Cardiac septum (tissue), 1 donor: ENCODE data around the gene TSPAN1. TPM values are rescaled to one million over a fixed set of nuclear protein-coding genes. Genes with fewer than 3 reads are reported as not detected.
A peak's percentile ranks its signal among the peaks of the same experiment; 100 is the strongest.

Source experiments
- DNase-seq: peaks from one replicate; pipeline ENCODE4 v3.0.0-alpha.2; 2020; ENCODE audit warnings: low spot score
- intact Hi-C: fragments of 100-400 bp; cut with DNase I; formaldehyde crosslinking; loops from one replicate; pipeline ENCODE4 v1.14.0; 2022
- total RNA-seq: library from RNA; stranded (reverse); fragmentation: NEBNext Ultra II Directional; extraction: Animal tissue kit (Norgen Biotek cat#: 25700); gene quantifications from one replicate; pipeline ENCODE4 v1.2.1, GENCODE V29; 2021
- donor health status: DM: no; HTN: no; CAD: no.

TSPAN1 gene
- total RNA-seq, 1 donor from 2014 or later, result 3.0 TPM

- DNase-seq, result peak; percentile 85
- intact Hi-C loops, result loop anchor here (5.0 to 10.0 kb wide), 3 partner anchors 39 to 498 kb away; partner anchors contain the start of genes GPBP1L1, MAST2 and TMEM69
These were observed 8.4 kb downstream of the TSPAN1 start for GRCh38 chr1:46183079-46183847.

GRCh38 chr1:46183926-46184557, 9.2 kb downstream of the TSPAN1 start:
- DNase-seq, result no peak
- intact Hi-C loops, result loop anchor here (5.0 to 10.0 kb wide), 3 partner anchors 38 to 499 kb away; partner anchors contain the start of genes GPBP1L1, MAST2 and TMEM69

- intact Hi-C loops, result loop anchor here (5.0 to 10.0 kb wide), 3 partner anchors 37 to 500 kb away; partner anchors contain the start of genes GPBP1L1, MAST2 and TMEM69
- DNase-seq, result no peak
These were observed 10.2 kb downstream of the TSPAN1 start for GRCh38 chr1:46184920-46185658.

GRCh38 chr1:46186076-46186475, 11.2 kb downstream of the TSPAN1 start:
- intact Hi-C loops, result loop anchor here (10.0 kb wide), 2 partner anchors 381 to 501 kb away; partner anchors contain the start of genes GPBP1L1, MAST2 and TMEM69
- no peak for DNase-seq

GRCh38 chr1:46187106-46187869, 12.4 kb downstream of the TSPAN1 start:
- DNase-seq, result no peak
- intact Hi-C loops, result loop anchor here (10.0 kb wide), 2 partner anchors 382 to 502 kb away; partner anchors contain the start of genes GPBP1L1, MAST2 and TMEM69

- intact Hi-C loops, result loop anchor here (10.0 kb wide), 2 partner anchors 384 to 504 kb away; partner anchors contain the start of genes GPBP1L1, MAST2 and TMEM69
- DNase-seq, result no peak
These were observed 13.6 kb downstream of the TSPAN1 start for GRCh38 chr1:46188295-46189030.

GRCh38 chr1:46190539-46190938, 15.7 kb downstream of the TSPAN1 start:
- intact Hi-C loops, result no loop called here
- no peak for DNase-seq

- DNase-seq, result no peak
- intact Hi-C loops, result no loop called here
These were observed 16.3 kb downstream of the TSPAN1 start for GRCh38 chr1:46191033-46191701.

GRCh38 chr1:46192171-46192570, 17.3 kb downstream of the TSPAN1 start:
- DNase-seq, result no peak
- intact Hi-C loops, result no loop called here

GRCh38 chr1:46193285-46193684, 18.4 kb downstream of the TSPAN1 start:
- intact Hi-C loops, result no loop called here

GRCh38 chr1:46193984-46194570, 19.2 kb downstream of the TSPAN1 start:
- no peak for DNase-seq
- intact Hi-C loops, result no loop called here

More at GRCh38 chr1:46193285-46193684, 18.4 kb downstream of the TSPAN1 start:
- no peak for DNase-seq

- intact Hi-C loops, result no loop called here
- DNase-seq, result no peak
These were observed 19.8 kb downstream of the TSPAN1 start for GRCh38 chr1:46194641-46195193.

- intact Hi-C loops, result no loop called here
- DNase-seq, result no peak
These were observed 21.7 kb downstream of the TSPAN1 start for GRCh38 chr1:46196609-46197008.

GRCh38 chr1:46197560-46197963, 22.7 kb downstream of the TSPAN1 start:
- DNase-seq, result no peak
- intact Hi-C loops, result no loop called here

GRCh38 chr1:46197964-46198811, 23.3 kb downstream of the TSPAN1 start, which contains the start of gene POMGNT1:
Gene POMGNT1 (minus strand): TSS chr1:46198434. CDS start chr1:46197821, 613 bp downstream.
- intact Hi-C loops, result no loop called here
- DNase-seq, result peak; percentile 90

GRCh38 chr1:46199233-46199749, 24.4 kb downstream of the TSPAN1 start:
- intact Hi-C loops, result no loop called here
- DNase-seq, result no peak
